NCI-H82 treated with DMSO at 0.1 percent for 48 hours (cell line): ENCODE data around the gene DCLK3.

ENCODE experiments used
- DNase-seq: peaks from one replicate; lab custom pipeline; 2025; ENCODE audit not compliant: unreplicated experiment; lab: John Stamatoyannopoulos, UW

The DCLK3 gene

DNA sequence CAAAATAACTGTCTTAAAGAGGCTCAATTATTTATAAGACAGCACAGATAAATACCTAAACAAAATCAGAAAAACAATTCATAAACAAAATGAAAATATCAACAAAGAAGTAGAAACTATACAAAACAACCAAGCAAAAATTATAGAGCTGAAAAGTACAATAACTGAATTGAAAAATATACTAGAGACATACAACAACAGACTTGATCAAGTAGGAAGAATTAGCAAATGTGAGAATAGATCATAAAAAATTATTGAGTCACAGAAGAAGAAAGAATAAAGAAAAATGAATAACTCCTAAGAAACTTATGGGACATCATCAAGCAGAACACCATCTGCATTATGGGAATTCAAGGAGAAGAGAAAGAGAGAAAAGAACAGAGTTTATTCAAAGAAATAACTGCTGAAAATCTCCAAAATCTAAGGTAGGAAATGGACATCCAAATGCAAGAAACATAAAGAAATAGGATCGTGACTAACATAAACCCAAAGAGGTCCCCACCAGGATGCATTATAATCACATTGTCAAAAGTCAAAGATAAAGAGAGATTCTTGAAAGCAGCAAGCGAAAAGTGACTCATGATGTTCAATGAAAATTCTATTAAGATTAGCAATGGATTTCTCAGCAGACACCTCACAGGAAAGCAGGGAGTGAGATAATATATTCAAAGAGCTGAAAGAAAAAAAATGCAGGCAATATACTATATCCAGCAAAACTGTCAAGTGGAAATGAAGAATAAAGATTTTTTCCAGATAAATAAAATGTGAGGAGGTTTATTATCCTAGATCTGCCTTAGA is 85.9 kb downstream of the DCLK3 start:
- DNase-seq = no peak

- DNase-seq = no peak
Observed at GRCh38 chr3:36677331-36678007, 86.9 kb downstream of the DCLK3 start.

- no peak for DNase-seq
Observed at GRCh38 chr3:36674816-36675215, 89.5 kb downstream of the DCLK3 start.

DNA sequence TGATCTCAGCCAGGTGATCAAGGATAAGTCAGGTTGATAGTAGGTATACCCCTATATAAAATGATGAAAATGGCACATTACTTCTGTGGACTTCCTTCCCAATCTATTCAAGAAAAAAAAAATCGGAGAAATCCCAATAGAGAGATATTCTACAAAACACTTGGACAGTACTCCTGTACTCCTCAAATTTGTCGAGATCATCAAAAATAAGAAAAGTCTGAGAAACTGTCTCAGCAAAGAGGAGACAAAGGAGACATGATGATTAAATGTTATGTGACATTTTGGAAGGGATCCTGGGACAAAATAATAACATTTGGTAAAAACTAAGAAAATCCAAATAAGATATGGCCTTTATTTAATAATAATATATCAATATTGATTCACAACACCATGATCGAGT is 94.6 kb downstream of the DCLK3 start:
- DNase-seq = no peak

- DNase-seq = no peak
Observed at GRCh38 chr3:36666166-36666565, 98.2 kb downstream of the DCLK3 start.

DNA sequence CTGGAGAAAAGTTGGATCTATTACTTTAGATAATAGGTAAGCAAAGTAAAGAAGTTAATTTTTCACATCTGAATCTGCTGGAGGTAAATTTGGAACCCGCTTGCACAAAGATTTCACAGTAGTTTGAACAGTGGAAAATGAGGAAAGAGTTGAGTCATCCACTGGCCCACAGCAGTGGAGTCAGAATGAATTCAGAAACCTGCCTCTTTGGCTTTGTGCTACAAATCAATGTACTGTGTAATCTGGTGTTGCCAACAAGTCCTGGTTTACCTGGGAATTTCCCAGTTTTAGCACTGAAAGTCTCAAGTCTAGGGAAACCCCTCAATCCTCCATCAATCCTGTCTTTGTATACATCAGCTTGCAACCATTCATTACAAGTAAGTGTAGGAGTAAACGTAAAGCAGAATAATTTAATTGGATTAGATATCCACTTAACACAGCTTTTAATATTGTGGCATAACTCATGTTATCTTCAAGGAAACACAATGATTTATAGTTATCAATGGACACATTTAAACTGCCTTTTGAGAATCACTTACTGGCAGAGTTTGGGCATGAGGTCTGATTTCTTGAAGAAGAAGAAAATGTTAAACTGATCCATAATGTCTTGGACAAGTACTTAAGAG is 100.6 kb downstream of the DCLK3 start:
- no peak for DNase-seq

- no peak for DNase-seq
Observed at GRCh38 chr3:36662626-36663025, 101.7 kb downstream of the DCLK3 start.
